Keratinocyte (primary cell): ENCODE data around the gene ALOXE3. TPM values are rescaled to one million over a fixed set of nuclear protein-coding genes. Genes with fewer than 3 reads are reported as not detected.

Source experiments
- DNase-seq: peaks from one replicate; pipeline ENCODE4 v3.0.0-alpha.2; 2011; ENCODE audit warnings: low read depth, missing footprints, low spot score
- FAIRE-seq: peaks from 2 replicates; lab custom pipeline; 2011; peaks lifted over from hg19 to GRCh38; lab: Jason Lieb, UNC
- H2AFZ ChIP-seq: 2 replicates; pipeline ENCODE4 v1.6.0; 2012; ENCODE audit warnings: low read length, control low read depth, inconsistent platforms; ENCODE audit not compliant: control insufficient read depth
- H3K27ac ChIP-seq: 2 replicates; pipeline ENCODE4 v1.5.1; 2011; ENCODE audit warnings: low read length; ENCODE audit not compliant: control insufficient read depth, insufficient read depth
- H3K27me3 ChIP-seq: 3 replicates; pipeline ENCODE4 v1.6.0; 2011; ENCODE audit warnings: low read length; ENCODE audit not compliant: control insufficient read depth, insufficient read depth; ENCODE audit errors: extremely low read depth
- H3K36me3 ChIP-seq, 2 experiments: 2 replicates in 1 of 2; 3 replicates in 1 of 2; pipeline ENCODE4 v1.5.1; 2011; ENCODE audit warnings: low read length in 2 of 2, mild to moderate bottlenecking in 1 of 2; ENCODE audit not compliant: control insufficient read depth in 2 of 2, insufficient read depth in 2 of 2; ENCODE audit errors: extremely low read depth in 1 of 2
- H3K4me1 ChIP-seq: 3 replicates; pipeline ENCODE4 v1.5.1; 2011; ENCODE audit warnings: low read length; ENCODE audit not compliant: control insufficient read depth, insufficient read depth; ENCODE audit errors: extremely low read depth
- H3K4me2 ChIP-seq: 3 replicates; pipeline ENCODE4 v1.6.0; 2011; ENCODE audit warnings: low read depth, low read length; ENCODE audit not compliant: control insufficient read depth, insufficient read depth; ENCODE audit errors: extremely low read depth
- H3K4me3 ChIP-seq, 3 experiments: fragments of 200-600 bp in 1 of 3; sonication (generic) in 1 of 3; 2 replicates in 2 of 3; 3 replicates in 1 of 3; pipeline ENCODE4 v1.5.1; 2011 to 2016; ENCODE audit warnings: low read length in 3 of 3, mild to moderate bottlenecking in 3 of 3, control low read depth in 2 of 3, inconsistent platforms in 1 of 3, low read depth in 1 of 3, mixed read lengths in 1 of 3, mixed run types in 1 of 3, moderate library complexity in 1 of 3; ENCODE audit not compliant: control insufficient read depth in 2 of 3, insufficient read depth in 2 of 3; ENCODE audit errors: extremely low read depth in 1 of 3
- H3K79me2 ChIP-seq: 2 replicates; pipeline ENCODE4 v1.6.0; 2012; ENCODE audit warnings: low read length; ENCODE audit not compliant: control insufficient read depth, insufficient read depth
- H3K9ac ChIP-seq: 3 replicates; pipeline ENCODE4 v1.6.0; 2011; ENCODE audit warnings: low read length; ENCODE audit not compliant: control insufficient read depth, insufficient read depth; ENCODE audit errors: extremely low read depth
- H3K9me1 ChIP-seq: 3 replicates; pipeline ENCODE4 v1.6.0; 2011; ENCODE audit warnings: low read length; ENCODE audit not compliant: control insufficient read depth, insufficient read depth; ENCODE audit errors: extremely low read depth
- H3K9me3 ChIP-seq: 2 replicates; pipeline ENCODE4 v1.5.1; 2012; ENCODE audit warnings: low read depth, low read length; ENCODE audit not compliant: control insufficient read depth
- H4K20me1 ChIP-seq: 3 replicates; pipeline ENCODE4 v1.6.0; 2011; ENCODE audit warnings: low read length; ENCODE audit not compliant: control insufficient read depth, insufficient read depth; ENCODE audit errors: extremely low read depth
- CTCF ChIP-seq, 3 experiments: IDR thresholded peaks in 1 of 3; conservative IDR thresholded peaks in 1 of 3; optimal IDR thresholded peaks in 1 of 3; 2 replicates in 2 of 3; 3 replicates in 1 of 3; pipeline versions ENCODE3 to v1.5.1; 2011; ENCODE audit warnings: low read length in 3 of 3, mild to moderate bottlenecking in 3 of 3, moderate library complexity in 2 of 3, control low read depth in 1 of 3, inconsistent platforms in 1 of 3; ENCODE audit not compliant: insufficient read depth in 2 of 3; ENCODE audit errors: extremely low read depth in 1 of 3
- EZH2 ChIP-seq: IDR thresholded peaks from one replicate; pipeline ENCODE4 v1.6.1; 2012; ENCODE audit warnings: inconsistent platforms, mild to moderate bottlenecking, low read length, moderate library complexity
- dilution Hi-C: fragments of 300-500 bp; cut with MboI; formaldehyde crosslinking; loops from one replicate; pipeline ENCODE4 v1.7.0; 2020; ENCODE audit warnings: low sequenced_read_pairs; ENCODE audit not compliant: extremely low pct_ligation_motif_present
- polyA plus RNA-seq, 5 experiments: library from polyadenylated mRNA; depleted of rRNA in 3 of 5; stranded (reverse) in 3 of 5; stranded (forward) in 1 of 5; unstranded in 1 of 5; fragments of >200 nt; gene quantifications; 1 replicate in 1 of 5; 2 replicates in 3 of 5; 3 replicates in 1 of 5; pipeline versions ENCODE4 v1.2.1 to v1.2.3, GENCODE V29; 2011 to 2012; ENCODE audit warnings: missing spikeins in 2 of 5, low read depth in 1 of 5, low replicate concordance in 1 of 5

Gene ALOXE3
- polyA plus RNA-seq, 1 donor (not counting 4 experiments of a cell fraction or from before 2014, with no cell fraction given), result 2.7 TPM

GRCh38 chr17:8048236-8048635 lies 70.1 kb downstream of the ALOXE3 start:
- Histone ChIP-seq H4K20me1 (no peaks in the 10 kb centered on the region), H3K27ac (no peak overlapping the region), H3K27me3 (no peaks in the 10 kb centered on the region), H3K36me3 (peaks cover 0 to 10% of the 10 kb centered on the region in 2 experiments), H3K9ac (no peak overlapping the region), H3K4me2 (no peak overlapping the region), H3K9me1 (no peaks in the 10 kb centered on the region), H3K9me3 (no peaks in the 10 kb centered on the region), H2AFZ (no peak overlapping the region), H3K4me3 (no peak overlapping the region), H3K4me1 (no peaks in the 10 kb centered on the region), H3K79me2 (no peaks in the 10 kb centered on the region)
- FAIRE-seq (no peak), DNase-seq (no peak)
- TF ChIP-seq EZH2 (no peak), CTCF (optimal IDR thresholded peaks at IDR 0.05 in 1 of 3, IDR thresholded peaks at IDR 0.05 in 1 of 3, conservative IDR thresholded peaks at IDR 0.05 in 1 of 3; ENCODE audit: extremely low read depth in 1 of 3, insufficient read depth in 2 of 3, low read length in 3 of 3) (no peak)
- dilution Hi-C loops, result no loop called here

GRCh38 chr17:8047769-8048110 lies 70.6 kb downstream of the ALOXE3 start:
- dilution Hi-C loops, result no loop called here
- Histone ChIP-seq H3K9me1 (no peaks in the 10 kb centered on the region), H3K27me3 (no peaks in the 10 kb centered on the region), H4K20me1 (no peaks in the 10 kb centered on the region), H3K36me3 (peaks cover 0 to 13% of the 10 kb centered on the region in 2 experiments), H3K27ac (no peak overlapping the region), H3K9me3 (no peaks in the 10 kb centered on the region), H3K4me1 (no peaks in the 10 kb centered on the region), H3K4me2 (no peak overlapping the region), H3K4me3 (no peak overlapping the region), H2AFZ (no peak overlapping the region), H3K79me2 (no peaks in the 10 kb centered on the region), H3K9ac (no peak overlapping the region)
- FAIRE-seq (no peak), DNase-seq (no peak)
- TF ChIP-seq EZH2 (no peak), CTCF (optimal IDR thresholded peaks at IDR 0.05 in 1 of 3, IDR thresholded peaks at IDR 0.05 in 1 of 3, conservative IDR thresholded peaks at IDR 0.05 in 1 of 3; ENCODE audit: extremely low read depth in 1 of 3, insufficient read depth in 2 of 3, low read length in 3 of 3) (no peak)
